HG02973 (cell line): Measurements from ENCODE around the gene ZFX.
"Not testable (repeated sequence)": the region's sequence is repeated elsewhere in the genome, so short reads cannot be mapped to it uniquely, and the experiment has no call there.

Source experiments
- ATAC-seq: cut with Tn5 transposase; IDR thresholded peaks from one replicate; pipeline ENCODE4 v1.9.1; 2021; ENCODE audit warnings: moderate library complexity; ENCODE audit not compliant: unreplicated experiment

The ZFX gene

DNA sequence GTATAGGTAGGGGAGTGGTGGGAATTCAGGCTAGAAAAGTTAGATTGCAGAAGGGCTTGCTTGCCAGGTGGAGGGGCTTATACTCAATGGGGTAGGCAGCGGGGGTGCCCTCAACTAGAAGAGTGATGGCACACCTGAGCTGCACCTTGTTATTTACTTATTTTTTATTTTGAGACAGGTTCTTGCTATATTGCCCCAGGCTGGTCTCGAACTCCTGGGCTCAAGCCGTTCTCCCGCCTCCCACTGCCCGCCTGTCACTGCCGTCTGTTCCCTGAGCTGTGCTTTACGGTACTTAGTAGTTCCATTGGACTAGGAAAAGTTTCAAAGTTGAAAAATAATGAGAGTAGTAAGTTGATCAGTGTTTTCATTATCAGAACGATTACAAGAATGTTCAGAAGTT is 2.0 kb downstream of the ZFX start:
- ATAC-seq = no peak

DNA sequence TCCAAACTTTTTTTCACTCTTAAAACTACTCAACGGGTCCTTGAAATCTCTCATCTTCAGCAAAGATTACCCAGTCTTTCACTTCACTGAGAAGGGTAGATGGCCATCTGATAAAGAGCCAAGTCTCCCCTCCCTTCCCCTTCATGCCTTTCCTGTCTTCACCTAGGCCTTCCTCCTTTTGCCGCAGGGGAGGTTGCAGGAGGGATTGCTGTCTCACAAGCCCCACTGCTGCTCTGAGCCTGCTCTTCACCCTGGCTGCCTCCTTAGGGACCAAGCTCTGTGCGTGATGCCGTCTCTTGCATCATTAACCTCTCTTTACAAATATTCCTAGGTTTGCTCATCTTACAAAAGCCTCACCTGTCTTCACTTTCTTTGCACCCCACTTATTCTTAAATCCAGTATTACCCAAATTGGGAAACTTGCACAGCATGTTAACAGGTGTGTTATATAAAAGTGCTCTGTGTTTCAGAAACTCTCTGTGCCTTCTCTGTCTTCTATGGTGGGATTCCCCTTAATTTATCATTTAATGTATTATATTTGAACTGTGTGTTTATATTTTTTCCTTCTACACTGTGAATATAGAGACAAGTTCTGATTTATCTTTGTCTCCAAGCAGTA is 3.8 kb downstream of the ZFX start:
- ATAC-seq = no peak

DNA sequence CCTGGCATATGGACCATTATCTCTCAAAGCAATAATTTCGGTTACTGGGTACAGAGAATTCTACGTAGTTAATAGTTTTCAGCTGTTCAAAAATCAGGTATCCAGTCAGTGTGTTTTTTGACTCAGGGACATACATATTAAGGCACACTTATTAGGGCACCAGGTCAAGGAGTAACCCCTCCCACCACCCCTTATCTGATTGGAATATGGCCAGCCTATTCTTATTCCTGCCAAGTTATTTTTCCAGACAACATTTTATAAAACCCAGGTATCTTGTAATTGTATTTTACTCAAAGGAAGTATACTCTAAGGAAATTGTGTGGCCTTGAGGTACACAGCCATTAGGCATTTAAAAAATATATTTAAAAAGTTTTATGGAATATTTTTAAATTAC is 4.3 kb downstream of the ZFX start:
- no peak for ATAC-seq

DNA sequence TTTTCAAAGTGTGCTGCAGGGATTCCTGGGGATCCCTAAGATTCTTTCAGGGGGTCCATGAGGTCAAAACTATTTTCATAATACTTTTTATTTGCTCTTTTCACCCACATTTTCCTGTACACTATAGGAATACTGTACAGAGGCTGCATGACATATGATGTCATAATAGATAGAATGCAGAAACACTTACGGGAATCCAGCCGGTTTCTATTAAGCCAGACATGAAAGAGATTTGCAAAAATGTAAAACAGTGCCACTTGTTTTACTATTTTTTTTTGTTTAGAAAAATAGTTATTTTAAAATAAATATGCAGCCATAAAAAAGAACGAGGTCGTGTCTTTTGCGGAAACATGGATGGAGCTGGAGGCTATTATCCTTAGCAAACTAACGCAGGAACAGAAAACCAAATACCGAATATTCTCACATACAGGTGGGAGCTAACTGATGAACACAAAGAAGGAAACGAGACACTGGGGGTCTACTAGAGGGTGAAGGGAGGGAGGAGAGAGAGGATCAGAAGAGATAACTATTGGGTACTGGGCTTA is 5.0 kb downstream of the ZFX start:
- ATAC-seq = no peak

DNA sequence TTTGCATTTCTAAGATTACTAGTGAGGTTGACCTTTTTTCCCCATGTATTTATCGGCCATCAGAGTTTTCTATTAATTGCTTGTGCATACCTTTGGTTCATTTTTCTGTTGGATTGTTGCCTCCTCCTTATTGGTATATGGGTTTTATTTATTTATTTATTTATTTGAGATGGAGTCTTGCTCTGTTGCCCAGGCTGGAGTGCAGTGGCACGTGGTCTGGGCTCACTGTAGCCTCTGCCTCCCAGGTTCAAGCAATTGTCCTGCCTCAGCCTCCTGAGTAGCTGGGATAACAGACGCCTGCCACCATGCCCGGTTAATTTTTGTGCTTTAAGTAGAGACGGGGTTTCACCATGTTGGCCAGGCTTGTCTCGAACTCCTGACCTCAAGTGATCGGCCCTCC is 6.2 kb downstream of the ZFX start:
- not testable (repeated sequence) for ATAC-seq

DNA sequence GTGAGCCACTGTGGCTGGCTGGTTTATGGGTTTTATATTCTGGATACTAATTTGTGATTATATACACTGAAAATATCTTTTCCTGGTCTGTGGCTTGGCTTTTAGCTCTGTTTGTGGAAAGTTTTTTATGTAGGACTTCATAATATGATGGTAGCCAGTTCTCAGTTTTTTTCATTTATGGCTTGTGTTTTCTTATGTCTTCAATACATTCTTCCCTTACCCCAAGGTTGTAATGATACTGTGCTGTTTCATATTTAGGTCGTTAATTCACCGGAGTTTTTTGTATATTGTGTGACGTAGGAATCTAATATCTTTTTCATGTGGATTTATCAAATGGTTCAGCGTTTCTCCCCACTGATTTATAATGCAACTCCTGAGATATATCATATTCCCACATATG is 6.6 kb downstream of the ZFX start:
- ATAC-seq = no peak

DNA sequence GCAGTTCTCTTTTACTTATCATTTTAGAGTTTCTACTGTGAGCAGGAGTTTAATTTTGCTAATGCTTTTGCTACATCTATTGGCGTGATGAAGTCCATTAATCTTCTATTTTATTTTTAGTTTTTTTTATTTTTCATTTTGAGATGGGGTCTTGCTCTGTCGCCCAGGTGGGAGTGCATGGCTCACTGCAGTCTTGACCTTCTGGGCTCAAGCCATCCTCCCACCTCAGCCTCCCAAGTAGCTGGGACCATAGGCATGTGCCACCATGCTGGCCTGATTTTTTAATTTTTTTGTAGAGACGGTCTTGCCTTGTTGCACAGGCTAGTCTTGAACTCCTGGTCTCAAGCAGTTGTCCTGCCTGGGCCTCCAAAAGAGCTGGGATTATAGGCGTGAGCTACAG is 9.4 kb downstream of the ZFX start:
- ATAC-seq = no peak

DNA sequence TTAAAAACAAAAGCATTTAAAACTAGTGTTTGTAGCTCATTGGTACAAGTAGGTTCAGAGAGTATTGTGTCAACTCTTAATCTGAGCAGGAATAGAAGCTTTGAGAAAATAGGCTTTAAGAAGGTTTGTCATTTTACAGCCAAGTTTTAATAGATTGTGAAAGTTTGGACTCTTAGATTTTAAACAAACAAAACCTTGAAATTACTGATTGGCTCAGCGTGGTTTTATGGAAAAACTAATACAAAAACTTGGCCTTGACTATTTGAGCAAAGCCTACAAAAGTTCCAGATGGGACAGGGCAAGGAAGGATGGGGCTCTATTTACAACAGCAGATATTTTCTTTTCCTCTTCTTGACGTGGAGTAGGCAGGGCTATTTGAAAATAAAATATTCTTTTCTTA is 16.5 kb downstream of the ZFX start:
- no peak for ATAC-seq

DNA sequence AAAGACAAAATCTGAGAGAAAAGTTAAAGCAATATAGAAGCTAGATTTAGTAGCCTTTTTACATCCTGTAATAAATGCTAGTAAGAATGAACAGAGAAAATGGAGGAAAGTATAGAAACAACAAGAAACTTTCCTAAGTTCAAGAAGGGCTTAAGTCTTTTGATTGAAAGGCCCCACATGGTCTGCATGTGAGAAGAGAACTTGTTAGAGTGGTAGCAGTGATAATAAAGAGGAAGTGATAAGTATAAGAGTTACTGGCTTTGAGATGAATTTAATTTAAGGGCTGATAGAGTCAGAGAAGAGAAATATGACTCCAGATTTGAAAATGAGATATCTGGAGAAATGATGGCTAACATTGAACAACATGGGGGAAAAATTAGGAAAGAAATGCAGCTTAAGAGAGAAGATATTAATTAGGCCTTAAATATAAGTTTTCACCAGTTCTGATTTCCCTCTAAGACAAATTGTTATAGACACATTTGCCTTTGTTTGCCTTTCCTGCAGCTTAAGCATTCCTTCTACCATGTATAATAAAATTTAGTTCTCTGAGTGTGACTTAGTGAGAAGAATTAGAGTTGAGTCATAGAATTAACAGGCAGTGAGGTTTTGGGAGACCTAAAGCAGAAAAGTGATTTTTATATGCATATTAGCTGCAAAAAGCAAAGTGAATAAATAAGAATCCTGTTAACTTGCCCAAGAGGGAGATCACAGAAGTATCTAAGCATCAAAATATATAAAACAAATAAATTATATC is 18.4 kb downstream of the ZFX start:
- ATAC-seq = no peak

DNA sequence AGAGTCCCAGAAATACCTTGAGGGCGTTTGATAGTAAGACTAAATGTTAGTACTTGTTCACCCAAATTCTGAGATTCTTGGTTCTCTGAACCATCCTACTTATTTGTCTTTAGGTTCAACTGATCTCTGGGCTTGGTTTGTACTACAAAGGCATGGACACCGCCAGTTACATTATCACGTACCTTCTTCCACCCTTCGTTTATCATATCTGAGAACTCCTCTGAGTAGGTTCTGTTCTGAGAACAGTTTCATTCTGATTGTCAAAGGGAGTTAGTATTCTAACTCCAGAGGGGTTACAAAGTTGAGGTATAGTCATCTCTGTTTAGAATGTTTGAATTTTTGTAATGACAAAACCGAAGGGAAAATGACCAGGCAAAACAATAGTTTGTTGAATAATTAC is 19.3 kb downstream of the ZFX start:
- peak; percentile 79 for ATAC-seq

DNA sequence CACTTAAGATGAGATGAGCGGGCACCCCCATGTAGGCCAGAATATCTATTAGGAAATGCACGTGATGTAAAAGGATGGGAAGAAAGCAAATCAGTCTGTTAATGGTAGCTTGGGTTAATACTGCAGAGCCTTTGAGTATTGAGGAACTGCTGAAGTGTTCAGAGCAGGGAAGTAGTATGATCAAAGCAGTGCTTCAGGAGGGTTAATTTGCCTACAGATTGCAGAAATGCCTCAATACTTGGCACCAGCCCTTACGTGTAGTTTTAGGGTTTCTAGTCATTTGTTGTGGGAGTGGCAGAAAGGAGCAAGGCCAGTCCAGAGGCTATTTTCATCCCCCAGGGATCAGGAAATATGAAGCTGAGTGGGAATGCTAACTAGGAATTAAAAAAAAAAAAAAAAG is 19.7 kb downstream of the ZFX start:
- peak; percentile 58 for ATAC-seq

DNA sequence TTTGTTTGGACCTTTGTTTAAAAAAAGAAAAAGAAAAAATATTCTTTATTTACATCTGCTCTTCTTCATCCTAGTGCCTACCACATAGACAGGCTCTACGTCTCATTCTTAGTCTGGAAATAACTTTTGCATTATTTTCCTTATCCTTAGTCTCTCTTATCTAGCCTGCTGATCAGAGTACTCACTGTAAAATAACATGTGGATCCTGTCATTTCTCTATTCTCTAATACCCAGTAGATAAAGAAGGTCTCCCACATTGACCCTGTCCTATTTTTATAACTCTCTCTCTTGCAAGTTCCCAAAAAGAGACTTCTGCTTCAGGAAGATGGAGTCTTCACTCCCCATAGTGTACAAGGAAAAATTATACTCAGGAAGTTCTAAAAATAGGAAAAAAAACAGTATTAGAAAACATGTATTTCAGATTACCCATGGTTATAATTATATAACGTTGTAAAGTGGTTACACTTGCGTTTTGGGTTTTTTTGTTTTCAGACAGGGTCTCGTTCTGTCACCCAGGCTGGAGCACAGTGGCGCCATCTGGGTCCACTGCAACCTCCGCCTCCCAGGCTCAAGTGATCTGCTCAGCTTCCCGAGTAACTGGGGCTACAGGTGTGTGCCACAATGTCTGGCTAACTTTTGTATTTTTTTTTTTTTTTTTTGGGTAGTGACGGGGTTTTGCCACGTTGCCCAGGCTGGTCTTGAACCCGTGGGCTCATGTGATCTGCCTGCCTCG is 23.8 kb downstream of the ZFX start:
- ATAC-seq = no peak

DNA sequence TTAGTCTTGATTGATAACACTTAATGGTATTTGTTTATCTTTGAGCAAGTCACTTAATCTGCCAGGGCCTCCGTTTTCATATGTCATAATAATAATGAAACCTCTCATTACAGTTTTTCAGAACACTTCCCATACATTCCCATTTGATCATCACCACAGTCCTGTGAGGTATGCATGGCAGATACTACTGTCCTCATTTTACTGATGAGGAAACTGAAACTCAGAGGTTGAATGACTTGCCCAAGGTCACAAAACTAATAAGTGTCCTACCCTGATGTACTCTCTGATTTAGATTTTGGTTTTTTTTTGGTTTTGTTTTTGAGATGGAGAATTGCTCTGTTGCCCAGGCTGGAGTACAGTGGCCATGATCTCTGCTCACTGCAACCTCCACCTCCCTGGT is 25.7 kb downstream of the ZFX start:
- no peak for ATAC-seq

DNA sequence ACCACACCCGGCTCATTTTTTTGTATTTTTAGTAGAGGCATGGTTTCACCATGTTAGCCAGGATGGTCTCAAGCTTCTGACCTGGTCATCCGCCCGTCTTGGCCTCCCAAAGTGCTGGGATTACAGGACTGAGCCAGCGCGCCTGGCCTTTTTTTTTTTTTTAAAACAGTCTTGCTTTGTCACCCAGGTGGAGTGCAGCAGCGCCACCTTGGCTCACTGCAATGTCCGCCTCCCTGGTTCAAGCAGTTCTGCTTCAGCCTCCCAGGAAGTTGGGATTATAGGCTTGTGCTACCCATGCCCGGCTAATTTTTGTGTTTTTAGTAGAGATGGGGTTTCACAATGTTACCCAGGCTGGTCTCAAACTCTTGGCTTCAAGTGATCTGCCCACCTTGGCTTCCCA is 28.9 kb downstream of the ZFX start:
- ATAC-seq = no peak

DNA sequence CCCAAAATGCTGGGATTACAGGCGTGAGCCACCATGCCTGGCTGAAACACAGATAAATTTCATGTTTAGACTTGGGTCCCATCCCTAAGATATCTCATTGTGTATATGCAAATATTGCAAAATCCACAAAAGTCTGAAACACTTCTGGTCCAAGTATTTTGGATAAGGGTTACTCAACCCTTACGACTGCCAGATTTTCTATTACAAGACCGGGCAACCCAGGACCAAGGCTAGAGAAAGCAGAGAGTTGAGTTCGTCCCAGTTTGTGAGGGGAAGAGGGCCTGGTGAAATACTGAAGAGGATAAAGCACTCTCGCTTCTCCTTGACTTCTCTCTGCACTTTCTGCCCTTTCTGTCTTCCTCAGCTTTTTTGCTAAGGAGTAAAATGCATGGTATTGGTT is 34.5 kb downstream of the ZFX start:
- ATAC-seq = no peak

DNA sequence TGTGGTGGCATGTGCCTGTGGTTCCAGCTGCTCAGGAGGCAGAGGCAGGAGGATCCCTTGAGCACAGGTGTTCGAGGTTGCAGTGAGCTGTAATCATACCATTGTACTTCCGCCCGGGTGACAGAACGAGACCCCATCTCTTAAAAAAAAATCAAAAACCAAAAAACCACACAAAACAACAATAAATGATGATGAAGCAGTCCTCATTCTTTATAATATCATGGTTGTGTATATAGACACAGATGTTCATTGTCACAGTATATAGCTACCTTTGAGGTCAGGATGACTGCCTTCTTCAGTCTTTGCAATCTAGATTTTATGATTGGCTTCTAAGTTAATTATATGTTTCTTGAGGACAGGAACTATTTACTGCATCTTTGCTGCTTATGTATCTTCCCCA is 37.0 kb downstream of the ZFX start:
- ATAC-seq = no peak

DNA sequence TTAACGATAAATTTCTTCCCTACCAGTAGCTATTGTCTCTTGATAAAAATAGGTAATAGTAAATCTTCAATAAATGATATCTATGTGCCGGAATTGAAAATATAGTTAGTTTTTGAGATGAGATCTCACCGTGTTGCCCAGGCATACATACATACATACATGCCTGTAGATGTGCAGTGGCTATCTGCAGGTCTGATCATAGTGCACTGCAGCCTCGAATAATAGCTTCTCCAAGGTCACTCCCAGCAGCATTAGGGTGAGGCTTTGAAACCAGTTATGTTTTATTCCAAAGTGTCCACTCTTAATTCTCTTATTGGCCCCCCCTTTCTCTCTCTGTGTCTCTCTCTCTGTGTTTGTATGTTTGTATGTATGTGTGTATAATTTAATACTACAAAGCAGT is 37.5 kb downstream of the ZFX start:
- ATAC-seq = no peak

DNA sequence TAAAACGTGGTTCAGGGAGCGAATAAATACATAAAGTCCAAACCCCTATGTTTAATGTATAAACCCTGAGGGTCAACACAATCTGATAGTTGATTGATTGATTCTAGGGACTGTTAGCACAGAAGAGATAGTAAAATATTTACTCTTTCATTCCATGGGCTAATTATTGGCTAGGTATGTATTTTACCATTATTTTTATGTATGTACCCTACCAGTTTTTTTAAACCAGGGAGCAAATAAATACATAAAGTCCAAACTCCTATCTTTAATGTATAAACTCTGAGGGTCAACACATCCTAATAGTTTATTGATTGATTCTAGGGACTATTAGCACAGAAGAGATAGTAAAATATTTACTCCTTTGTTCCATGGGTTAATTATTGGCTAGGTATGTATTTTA is 40.0 kb downstream of the ZFX start:
- ATAC-seq = no peak

DNA sequence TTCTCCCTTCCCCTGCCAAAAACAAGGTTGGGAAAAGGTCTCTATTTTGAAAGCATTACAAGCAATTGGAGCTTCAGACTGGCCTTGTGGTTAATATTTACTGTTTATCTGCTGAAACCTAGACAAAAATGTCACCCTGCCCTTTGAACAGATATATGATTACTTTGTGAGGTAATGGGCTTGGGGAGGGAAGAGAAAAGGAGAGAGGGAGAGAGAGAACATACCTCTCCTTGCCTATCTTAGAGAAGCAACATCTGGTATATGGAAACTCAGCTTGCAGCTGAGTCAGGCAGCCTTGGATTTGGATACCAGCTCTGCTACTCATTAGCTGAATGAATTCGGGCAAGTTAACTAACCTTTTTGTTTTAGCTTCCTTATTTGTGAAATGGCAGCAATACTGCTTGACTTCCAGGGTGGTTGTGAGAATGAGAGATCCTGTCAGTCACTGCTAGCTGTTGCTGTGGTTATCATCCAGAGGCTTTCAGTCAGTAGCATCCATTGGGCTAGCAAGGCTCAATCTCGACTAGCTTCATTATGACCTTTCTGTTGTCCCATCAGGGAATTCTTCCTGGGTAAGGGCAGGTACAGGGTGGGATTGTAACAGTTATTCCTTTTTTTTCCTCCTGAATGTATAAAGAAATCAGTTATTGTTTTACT is 41.1 kb downstream of the ZFX start:
- no peak for ATAC-seq

DNA sequence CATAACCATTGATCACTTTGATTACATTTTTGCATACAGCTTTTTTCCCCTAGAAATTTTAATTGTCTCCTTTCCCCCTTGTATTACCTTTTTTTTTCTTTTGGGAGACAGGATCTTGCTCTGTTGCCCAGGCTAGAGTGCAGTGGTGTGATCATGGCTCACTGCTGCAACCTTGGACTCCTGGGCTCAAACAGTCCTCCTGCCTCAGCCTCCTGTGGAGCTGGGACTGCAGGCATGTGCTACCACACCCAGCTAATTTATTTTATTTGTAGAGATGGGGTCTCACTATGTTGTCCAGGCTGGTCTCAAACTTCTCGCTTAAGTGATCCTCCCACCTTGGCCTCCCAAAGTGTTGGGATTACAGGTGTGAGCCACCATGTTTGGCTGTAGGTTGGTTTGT is 47.0 kb downstream of the ZFX start:
- ATAC-seq = no peak

DNA sequence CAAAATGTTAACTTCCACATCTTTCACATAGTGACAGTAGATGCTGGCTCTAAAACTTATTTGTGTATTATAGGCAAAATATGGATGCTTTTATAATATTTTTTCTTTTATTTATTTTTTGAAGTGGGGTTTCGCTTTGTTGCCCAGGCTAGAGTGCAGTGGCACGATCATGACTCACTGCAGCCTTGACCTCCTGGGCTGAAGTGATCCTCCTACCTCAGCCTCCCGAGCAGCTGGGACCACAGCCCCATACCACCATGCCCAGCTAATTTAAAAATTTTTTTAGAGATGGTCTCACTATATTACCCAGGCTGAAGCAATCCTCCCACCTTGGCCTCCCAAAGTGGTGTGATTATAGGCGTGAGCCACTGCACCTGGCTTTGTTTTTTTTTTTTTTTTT is 48.6 kb downstream of the ZFX start:
- no peak for ATAC-seq

DNA sequence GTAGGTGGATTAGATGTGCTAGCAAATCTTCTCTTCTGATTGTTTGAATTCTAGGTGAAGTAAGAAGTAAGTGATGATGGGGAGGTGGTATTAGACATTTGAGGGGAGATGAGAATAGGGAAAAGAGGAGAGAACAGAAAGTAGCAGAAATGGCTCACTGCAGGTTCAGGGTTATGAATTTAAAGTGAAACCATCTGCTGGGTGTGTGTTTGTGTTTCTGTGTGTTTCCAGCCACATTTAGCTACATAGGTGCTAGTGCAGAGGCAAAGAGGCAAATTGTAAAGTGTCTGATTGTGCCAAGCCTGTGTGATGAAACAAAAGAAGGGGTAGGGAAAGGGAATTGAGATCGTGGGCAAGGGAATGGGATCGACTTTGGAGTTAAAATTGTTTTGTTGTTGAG is 50.6 kb downstream of the ZFX start:
- no peak for ATAC-seq
